ENCODE results near the gene PITPNB.

The PITPNB gene

GRCh38 chr22:27874764-27875163 lies 44.3 kb downstream of the PITPNB start:
- H3K36me3 ChIP-seq (ENCODE audit: insufficient read depth, low read length), result peaks cover 55% of the 10 kb centered on the region

DNA sequence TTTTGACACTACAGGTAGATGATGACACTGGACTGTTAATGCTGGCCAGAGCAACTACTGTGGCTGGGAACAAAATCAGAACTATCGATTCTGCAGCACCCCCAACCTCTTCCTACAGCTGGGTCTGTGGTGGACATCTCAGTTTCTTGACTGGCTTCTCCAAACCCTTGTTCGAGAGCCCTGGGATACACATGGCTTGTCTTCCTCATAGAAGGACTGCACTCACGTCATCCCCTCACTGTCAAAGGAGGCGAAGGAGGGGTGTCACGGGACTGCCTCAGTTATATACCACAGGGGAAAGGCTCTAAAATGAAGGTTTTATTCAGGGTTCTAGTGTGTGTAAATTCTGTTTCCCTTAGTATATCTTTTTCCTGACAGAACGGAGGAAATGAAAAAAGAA lies 44.9 kb downstream of the PITPNB start:
- Histone ChIP-seq H3F3A (ENCODE audit: insufficient read depth, low read length) (no peaks in the 10 kb centered on the region), H2AFZ (ENCODE audit: low read length) (no peak overlapping the region), H3K36me3 (ENCODE audit: insufficient read depth, low read length) (peaks cover 61% of the 10 kb centered on the region), H4K20me1 (ENCODE audit: insufficient read depth, low read length) (no peaks in the 10 kb centered on the region), H3K4me2 (ENCODE audit: low read length) (no peak overlapping the region), H3K4me3 (ENCODE audit: low read depth, low read length, poor library complexity, severe bottlenecking) (no peak overlapping the region), H3K9me2 (ENCODE audit: low read depth, low read length) (no peaks in the 10 kb centered on the region), H3K79me2 (ENCODE audit: insufficient read depth, low read length) (no peaks in the 10 kb centered on the region), H3K4me1 (ENCODE audit: insufficient read depth, low read length, severe bottlenecking) (peaks cover 5% of the 10 kb centered on the region), H3K9ac (ENCODE audit: low read length) (no peak overlapping the region), H3K27ac (ENCODE audit: low read depth, low read length, poor library complexity, severe bottlenecking) (no peak overlapping the region), H3K27me3 (ENCODE audit: insufficient read depth, low read length) (no peaks in the 10 kb centered on the region), H3K9me3 (ENCODE audit: low read length) (no peaks in the 10 kb centered on the region)
- TF ChIP-seq CTCF (IDR thresholded peaks at IDR 0.05; ENCODE audit: low read length), result no peak
- TF ChIP-seq EZH2 (IDR thresholded peaks at IDR 0.05; ENCODE audit: borderline replicate concordance, low read length), result no peak

More at GRCh38 chr22:27874764-27875163, 44.3 kb downstream of the PITPNB start:
- Histone ChIP-seq H3K9me3 (ENCODE audit: low read length) (no peaks in the 10 kb centered on the region), H3K9ac (ENCODE audit: low read length) (no peak overlapping the region), H3F3A (ENCODE audit: insufficient read depth, low read length) (no peaks in the 10 kb centered on the region), H3K4me3 (ENCODE audit: low read depth, low read length, poor library complexity, severe bottlenecking) (no peak overlapping the region), H4K20me1 (ENCODE audit: insufficient read depth, low read length) (no peaks in the 10 kb centered on the region), H2AFZ (ENCODE audit: low read length) (no peak overlapping the region), H3K4me1 (ENCODE audit: insufficient read depth, low read length, severe bottlenecking) (no peaks in the 10 kb centered on the region), H3K9me2 (ENCODE audit: low read depth, low read length) (no peaks in the 10 kb centered on the region), H3K79me2 (ENCODE audit: insufficient read depth, low read length) (no peaks in the 10 kb centered on the region), H3K27ac (ENCODE audit: low read depth, low read length, poor library complexity, severe bottlenecking) (no peak overlapping the region), H3K4me2 (ENCODE audit: low read length) (no peak overlapping the region), H3K27me3 (ENCODE audit: insufficient read depth, low read length) (no peaks in the 10 kb centered on the region)
- TF ChIP-seq EZH2 (IDR thresholded peaks at IDR 0.05; ENCODE audit: borderline replicate concordance, low read length) (no peak), CTCF (IDR thresholded peaks at IDR 0.05; ENCODE audit: low read length) (no peak)

DNA sequence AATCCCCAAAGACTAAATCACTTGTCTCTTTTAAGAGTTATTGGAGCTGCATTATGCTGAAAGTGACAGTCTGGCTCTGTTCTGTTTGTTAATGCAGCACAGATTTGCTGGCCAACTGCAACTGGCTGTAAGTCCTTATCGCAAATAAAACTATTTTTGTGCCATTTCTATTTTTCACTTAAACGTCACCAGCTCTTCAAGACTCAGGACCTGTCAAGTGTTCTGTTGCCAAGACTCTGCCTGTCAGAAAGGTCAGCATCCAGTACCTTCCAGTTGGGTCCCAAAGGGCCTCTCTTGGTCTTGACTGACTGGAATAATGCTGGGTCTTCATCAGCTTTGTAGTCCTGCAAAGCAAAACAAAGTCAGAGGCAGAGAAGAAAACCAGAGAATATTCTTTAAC lies 45.6 kb downstream of the PITPNB start:
- Histone ChIP-seq H3F3A (ENCODE audit: insufficient read depth, low read length) (no peaks in the 10 kb centered on the region), H3K4me3 (ENCODE audit: low read depth, low read length, poor library complexity, severe bottlenecking) (no peak overlapping the region), H3K36me3 (ENCODE audit: insufficient read depth, low read length) (peaks cover 66% of the 10 kb centered on the region), H3K4me1 (ENCODE audit: insufficient read depth, low read length, severe bottlenecking) (peaks cover 12% of the 10 kb centered on the region), H3K9ac (ENCODE audit: low read length) (no peak overlapping the region), H3K27ac (ENCODE audit: low read depth, low read length, poor library complexity, severe bottlenecking) (no peak overlapping the region), H3K9me3 (ENCODE audit: low read length) (no peaks in the 10 kb centered on the region), H3K9me2 (ENCODE audit: low read depth, low read length) (no peaks in the 10 kb centered on the region), H4K20me1 (ENCODE audit: insufficient read depth, low read length) (no peaks in the 10 kb centered on the region), H3K4me2 (ENCODE audit: low read length) (no peak overlapping the region), H3K27me3 (ENCODE audit: insufficient read depth, low read length) (no peaks in the 10 kb centered on the region), H3K79me2 (ENCODE audit: insufficient read depth, low read length) (no peaks in the 10 kb centered on the region), H2AFZ (ENCODE audit: low read length) (no peak overlapping the region)
- TF ChIP-seq CTCF (IDR thresholded peaks at IDR 0.05; ENCODE audit: low read length), result no peak
- TF ChIP-seq EZH2 (IDR thresholded peaks at IDR 0.05; ENCODE audit: borderline replicate concordance, low read length), result no peak
